Measurements from ENCODE around the gene ASPN.

Gene ASPN

GRCh38 chr9:92468206-92468605, 14.1 kb downstream of the ASPN start:
- no peak for DNase-seq (ENCODE audit: low read depth in 2 of 2)

GRCh38 chr9:92467511-92467910, 14.8 kb downstream of the ASPN start:
- DNase-seq (ENCODE audit: low read depth in 2 of 2): no peak

GRCh38 chr9:92467041-92467440, 15.3 kb downstream of the ASPN start:
- DNase-seq (ENCODE audit: low read depth in 2 of 2): no peak

- DNase-seq (ENCODE audit: low read depth in 2 of 2): no peak
Measured at GRCh38 chr9:92463984-92464383, 18.3 kb downstream of the ASPN start.

- no peak for DNase-seq (ENCODE audit: low read depth in 2 of 2)
Measured at GRCh38 chr9:92463387-92463786, 18.9 kb downstream of the ASPN start.

GRCh38 chr9:92457576-92457975, 24.7 kb downstream of the ASPN start:
- no peak for DNase-seq (ENCODE audit: low read depth in 2 of 2)

GRCh38 chr9:92455217-92455616, 27.1 kb downstream of the ASPN start:
- DNase-seq (ENCODE audit: low read depth in 2 of 2): no peak

- no peak for DNase-seq (ENCODE audit: low read depth in 2 of 2)
Measured at GRCh38 chr9:92446536-92446935, 35.8 kb downstream of the ASPN start.

GRCh38 chr9:92444841-92445240, 37.5 kb downstream of the ASPN start:
- DNase-seq (ENCODE audit: low read depth in 2 of 2): no peak

- no peak for DNase-seq (ENCODE audit: low read depth in 2 of 2)
Measured at GRCh38 chr9:92440751-92441046, 41.6 kb downstream of the ASPN start.

- DNase-seq (ENCODE audit: low read depth in 2 of 2): no peak
Measured at GRCh38 chr9:92439921-92440750, 42.2 kb downstream of the ASPN start.

GRCh38 chr9:92438900-92439526, 43.3 kb downstream of the ASPN start:
- no peak for DNase-seq (ENCODE audit: low read depth in 2 of 2)

GRCh38 chr9:92435263-92435662, 47.0 kb downstream of the ASPN start:
- no peak for DNase-seq (ENCODE audit: low read depth in 2 of 2)

- no peak for DNase-seq (ENCODE audit: low read depth in 2 of 2)
Measured at GRCh38 chr9:92432972-92433548, 49.2 kb downstream of the ASPN start.

- no peak for DNase-seq (ENCODE audit: low read depth in 2 of 2)
Measured at GRCh38 chr9:92432350-92432749, 50.0 kb downstream of the ASPN start.

GRCh38 chr9:92429836-92430235, 52.5 kb downstream of the ASPN start:
- no peak for DNase-seq (ENCODE audit: low read depth in 2 of 2)

- DNase-seq (ENCODE audit: low read depth in 2 of 2): no peak
Measured at GRCh38 chr9:92426501-92427145, 55.7 kb downstream of the ASPN start.

GRCh38 chr9:92425474-92425873, 56.8 kb downstream of the ASPN start:
- DNase-seq (ENCODE audit: low read depth in 2 of 2): no peak

GRCh38 chr9:92424340-92424739, 58.0 kb downstream of the ASPN start, which contains the start of gene OMD:
Gene OMD, minus strand, starts transcription at chr9:92424471. Its CDS starts 6,913 bp downstream, at chr9:92417558.
- DNase-seq (ENCODE audit: low read depth in 2 of 2): no peak

- DNase-seq (ENCODE audit: low read depth in 2 of 2): no peak
Measured at GRCh38 chr9:92423612-92424011, 58.7 kb downstream of the ASPN start.

- no peak for DNase-seq (ENCODE audit: low read depth in 2 of 2)
Measured at GRCh38 chr9:92422611-92423338, 59.5 kb downstream of the ASPN start.

GRCh38 chr9:92414566-92414965, 67.7 kb downstream of the ASPN start:
- DNase-seq (ENCODE audit: low read depth in 2 of 2): no peak
